Hindlimb muscle (tissue), 1 donor: Measurements from ENCODE around the gene RABAC1. TPM values are rescaled to one million over a fixed set of nuclear protein-coding genes. Genes with fewer than 3 reads are reported as not detected.
"Not testable (repeated sequence)": the region's sequence is repeated elsewhere in the genome, so short reads cannot be mapped to it uniquely, and the experiment has no call there.

Experiments
- DNase-seq: peaks from one replicate; pipeline ENCODE4 v3.0.0-alpha.2; 2013
- polyA plus RNA-seq: library from polyadenylated mRNA; unstranded; fragments of 120-200 nt; gene quantifications from one replicate; pipeline ENCODE4 v1.2.1, GENCODE V29; 2013; ENCODE audit not compliant: insufficient read length

RABAC1 gene
- polyA plus RNA-seq, 1 donor: 65.0 TPM

DNA sequence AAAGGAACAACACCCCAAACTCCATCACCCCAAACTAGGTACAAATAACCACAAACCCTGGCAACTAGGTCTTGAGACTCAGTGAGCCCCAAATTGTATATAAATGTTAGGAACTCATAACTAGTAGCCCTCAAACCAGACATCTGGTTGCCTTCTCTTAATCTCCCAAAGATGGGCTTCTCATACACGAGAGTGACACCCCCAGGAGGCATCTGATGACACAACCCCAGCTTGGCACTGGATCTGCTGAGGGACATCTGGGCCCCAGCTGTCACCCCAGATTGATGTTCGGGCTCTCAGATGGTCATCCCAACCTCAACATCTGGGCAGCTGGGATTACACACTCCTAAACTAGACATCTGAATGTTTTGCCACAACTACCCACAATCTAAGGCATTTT, 14.8 kb downstream of the RABAC1 start:
- DNase-seq: no peak

DNA sequence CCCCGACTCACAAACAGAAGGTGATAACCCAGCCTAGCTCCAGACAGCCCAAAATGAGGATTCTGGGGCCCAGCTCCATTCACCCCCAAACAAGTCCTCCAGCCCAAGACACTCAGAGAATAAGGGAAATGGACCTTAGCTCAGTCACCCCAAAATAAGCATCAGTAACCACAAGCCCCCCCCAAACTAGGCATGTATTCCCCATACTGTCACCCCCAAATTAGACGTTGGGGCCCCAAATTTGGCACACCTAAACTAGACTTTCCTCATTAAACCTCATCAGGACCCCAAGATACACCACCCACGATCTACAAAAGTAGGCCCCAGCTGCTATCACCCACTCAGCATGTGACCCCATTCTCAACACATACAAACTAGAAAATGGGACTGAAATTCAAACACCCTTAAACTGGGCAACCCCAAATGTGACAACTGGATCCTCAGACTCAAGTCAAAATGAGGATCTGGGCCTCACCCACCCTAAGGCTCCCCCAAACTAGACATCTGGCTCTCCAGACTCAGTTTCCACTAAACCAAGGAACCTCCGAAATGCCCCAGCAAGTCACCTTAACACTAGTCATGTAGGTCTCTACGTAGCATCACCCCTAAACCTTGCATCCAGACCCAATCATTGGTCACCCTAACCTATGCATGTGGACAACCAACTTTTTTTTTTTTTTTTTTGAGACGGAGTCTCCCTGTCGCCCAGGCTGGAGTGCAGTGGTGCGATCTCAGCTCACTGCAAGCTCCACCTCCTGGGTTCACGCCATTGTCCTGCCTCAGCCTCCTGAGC, 17.5 kb downstream of the RABAC1 start:
- DNase-seq: no peak

DNA sequence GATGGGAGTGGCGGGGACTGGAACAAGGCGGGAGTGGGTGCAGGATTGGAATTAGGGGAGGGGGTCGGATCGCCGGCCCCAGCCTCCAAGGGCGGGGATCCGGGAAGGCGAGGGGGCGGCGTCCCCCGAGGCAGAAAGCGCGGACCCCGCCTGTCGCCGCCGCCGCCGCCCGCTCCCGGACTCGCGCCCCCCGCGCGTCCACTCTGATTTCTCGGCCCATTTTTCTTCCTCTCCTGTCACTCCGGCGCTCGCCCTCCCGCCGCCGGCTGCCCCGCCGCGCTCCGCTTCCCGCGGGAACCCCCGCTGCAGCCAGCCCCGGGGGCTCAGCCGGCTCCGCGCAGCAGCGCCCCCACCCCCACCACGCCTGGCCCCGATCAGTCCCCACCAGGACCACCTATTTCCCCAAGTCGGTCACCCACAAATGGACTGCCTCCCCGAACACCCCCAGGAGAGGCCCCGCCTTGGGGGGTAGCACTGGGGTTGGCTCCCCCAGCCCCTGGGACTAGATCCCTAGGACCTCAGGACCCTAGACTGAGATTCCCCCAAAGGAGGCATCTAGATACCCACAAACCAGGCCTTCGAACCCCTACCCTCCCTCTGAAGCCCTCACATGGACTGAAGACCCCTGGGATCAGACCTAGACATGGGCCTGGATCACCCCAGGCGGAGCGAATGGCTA, 18.3 kb downstream of the RABAC1 start:
- DNase-seq: no peak

DNA sequence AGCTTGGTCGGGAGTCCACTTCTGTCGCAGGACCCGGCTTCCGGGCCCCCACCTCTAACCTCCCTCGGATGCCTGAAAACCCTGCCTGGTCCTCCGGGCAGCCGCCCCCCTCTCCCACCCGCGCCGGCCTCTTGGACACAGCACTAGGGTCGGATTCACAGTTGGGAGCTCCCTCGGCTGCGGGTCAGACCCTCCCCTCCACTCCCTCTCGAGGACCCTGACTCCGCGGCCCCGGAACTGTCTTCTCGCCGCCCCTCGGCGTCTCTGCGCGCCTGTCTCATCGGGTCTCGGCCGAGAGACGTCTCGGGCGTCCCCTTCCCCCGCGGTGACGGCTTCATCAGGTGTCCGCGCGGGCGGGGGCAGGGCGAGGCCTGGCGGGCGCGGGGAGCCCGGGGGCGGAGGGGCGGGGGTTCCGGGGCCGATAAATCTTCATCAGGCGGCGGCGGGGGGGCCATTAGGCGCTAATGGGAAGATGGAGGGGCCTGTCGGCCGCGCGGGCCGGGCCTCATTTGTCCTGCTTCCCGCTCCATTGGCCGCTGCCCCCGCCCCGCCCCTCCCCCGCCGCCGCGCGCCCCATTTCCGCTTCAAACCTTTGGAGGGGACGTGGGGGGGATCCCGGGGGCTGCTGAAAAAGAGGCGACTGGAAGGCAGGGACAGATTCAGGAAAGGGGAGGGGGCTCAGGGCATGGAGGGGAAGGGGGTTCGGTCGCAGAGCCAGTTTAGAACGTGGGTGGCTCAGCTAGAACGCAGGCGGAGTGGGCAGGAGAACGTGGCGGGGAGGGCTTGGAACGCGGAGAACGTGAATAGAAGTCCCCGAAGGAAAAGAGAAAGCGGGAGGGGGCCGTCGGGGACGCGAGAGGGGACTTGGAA, 19.0 kb downstream of the RABAC1 start:
- peak; percentile 53 for DNase-seq

DNA sequence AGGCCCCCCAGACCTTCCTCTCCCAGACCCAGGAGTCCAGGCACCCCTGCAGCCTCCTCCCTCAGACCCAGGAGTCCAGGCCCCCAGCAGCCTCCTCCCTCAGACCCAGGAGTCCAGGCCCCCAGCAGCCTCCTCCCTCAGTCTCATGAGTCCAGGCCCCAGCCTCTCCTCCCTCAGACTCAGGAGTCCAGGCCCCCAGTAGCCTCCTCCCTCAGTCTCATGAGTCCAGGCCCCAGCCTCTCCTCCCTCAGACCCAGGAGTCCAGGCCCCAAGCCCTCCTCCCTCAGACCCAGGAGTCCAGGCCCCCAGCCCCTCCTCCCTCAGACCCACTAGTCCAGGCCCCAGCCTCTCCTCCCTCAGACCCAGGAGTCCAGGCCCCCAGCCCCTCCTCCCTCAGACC, 19.9 kb downstream of the RABAC1 start:
- DNase-seq: not testable (repeated sequence)

DNA sequence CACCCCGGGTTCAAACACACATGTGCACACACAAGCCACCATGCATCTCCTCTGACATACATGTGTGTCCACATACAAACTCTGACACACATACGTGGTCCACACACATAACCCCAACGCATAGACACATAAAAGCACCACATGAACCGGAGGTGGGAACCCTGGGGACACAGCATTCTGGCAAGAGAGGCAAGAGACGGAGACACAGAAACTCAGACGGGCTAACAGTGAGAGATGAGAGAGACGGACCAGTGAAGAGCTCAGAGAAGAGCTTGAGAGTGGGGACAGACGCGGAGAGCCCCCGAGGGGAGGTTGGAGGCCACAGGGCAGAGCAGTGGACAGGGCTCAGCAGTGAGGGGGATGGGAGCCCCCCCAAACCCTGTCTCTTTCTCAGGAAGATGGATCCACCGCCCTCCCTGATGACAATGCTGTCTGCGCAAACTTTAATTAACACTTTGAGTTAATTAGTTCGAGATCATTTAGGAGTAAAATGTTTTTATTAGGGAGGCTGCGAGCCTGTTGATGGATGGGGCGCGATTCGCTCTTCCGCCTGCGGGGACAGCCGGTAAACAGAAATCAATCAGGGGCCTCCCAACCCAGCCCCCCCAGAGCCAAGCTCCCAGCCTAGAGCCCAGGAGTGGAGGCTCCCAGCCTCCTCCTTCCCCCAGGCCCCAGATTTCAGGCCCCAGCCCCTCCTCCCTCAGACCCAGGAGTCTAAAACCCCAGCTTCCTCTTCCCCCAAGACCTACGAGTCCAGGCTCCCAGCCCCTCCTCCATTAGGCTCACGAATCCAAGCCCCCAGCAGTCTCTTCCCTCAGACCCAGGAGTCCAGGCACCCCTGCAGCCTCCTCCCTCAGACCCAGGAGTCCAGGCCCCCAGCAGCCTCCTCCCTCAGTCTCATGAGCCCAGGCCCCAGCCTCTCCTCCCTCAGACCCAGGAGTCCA, 21.3 kb downstream of the RABAC1 start:
- no peak for DNase-seq

DNA sequence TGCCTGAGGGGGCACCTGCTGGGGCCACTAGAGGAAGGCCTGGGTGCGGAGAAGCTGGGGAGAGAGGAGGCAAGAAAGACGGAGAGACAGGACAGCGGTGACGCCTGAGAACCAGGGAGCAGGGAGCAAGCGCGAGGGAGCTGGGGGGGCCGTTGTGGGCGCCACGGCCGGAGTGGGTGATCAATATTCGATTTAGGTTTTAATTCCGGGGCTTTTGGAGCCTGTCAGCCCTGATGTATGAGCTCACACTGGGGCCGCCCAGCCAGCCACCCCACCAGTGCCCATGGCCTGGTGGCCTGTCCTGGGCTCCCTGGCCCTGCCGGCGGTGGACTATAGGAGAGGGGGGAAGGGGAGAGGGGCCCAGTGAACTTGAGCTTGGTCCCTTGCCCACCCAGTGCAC, 22.2 kb downstream of the RABAC1 start:
- DNase-seq: no peak

DNA sequence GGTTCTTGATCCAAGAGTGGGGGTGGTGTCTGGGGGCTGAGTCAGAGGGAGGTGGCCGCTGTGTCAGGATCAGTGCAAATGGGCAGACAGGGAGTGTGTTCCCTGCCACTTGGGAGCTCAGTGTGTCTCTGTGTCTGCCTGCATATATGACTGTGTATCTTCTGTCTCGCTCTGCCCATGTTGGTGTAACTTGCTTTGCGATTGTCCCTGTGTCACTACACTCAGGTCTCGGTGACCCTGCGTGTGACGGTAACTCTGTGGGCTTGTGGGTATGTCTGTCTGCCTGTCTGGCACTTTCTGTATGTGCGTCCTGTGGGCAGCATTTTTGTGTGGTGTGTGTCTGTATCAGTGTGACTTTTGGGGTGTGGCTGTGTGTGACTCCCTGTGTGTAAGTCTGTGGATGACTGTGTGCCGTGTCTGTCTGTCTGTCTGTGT, 22.7 kb downstream of the RABAC1 start:
- DNase-seq: no peak

DNA sequence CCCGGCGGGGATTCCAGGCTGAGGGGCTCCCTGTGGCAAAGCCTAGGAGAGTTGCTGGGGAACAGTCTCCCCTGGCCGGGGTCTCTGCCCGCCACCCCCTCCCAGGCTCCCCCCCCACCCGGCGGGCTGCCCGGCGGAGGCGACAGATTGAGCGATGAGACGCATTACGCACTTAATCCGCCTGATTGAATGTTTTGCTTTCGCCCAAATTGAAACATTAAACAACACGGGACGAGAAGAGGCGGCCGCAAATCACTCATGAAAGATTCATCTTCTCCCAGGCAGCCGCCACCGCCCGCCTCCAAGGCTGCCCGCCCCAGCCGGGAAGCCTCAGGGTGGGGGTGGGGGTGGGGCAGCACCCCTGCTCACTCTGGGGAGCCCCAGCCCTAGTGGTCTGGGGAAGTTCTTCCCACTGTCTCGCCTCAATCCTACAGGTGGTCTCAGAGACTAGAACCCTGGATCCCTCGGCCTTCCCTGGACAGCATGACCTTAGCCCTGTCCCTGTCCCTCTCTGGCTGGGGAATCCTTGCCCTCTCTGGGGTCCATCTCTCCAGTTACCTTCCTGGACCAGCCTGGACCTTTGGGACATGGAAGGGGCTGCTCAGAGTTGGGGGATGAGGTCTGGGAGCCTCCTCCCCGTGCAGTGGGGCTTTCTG, 23.2 kb downstream of the RABAC1 start:
- no peak for DNase-seq

DNA sequence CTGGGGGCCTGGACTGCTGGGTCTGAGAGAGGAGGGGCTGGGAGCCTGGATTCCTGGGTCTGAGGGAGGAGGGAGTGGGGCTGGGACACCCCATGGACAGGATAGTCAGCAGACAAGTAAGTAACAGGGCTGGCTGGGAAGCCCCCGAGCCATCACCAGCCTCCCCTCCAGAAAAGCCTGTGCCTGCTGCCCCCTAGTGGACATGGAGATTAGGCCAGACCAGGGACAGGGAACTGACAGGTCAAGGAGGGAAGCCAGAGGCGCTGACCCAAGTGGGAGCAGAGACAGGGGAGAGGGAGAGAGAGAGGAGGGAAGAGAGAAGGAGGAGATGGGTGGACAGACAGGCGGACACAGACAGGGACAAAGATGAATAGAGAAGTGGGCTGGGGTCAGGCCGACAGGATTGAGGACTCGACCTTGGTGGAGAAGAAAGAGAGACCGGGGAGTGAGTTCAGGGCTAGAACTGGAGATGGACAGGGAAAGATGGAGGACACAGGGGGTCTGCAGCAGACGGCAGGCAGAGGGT, 24.2 kb downstream of the RABAC1 start:
- peak; percentile 55 for DNase-seq

DNA sequence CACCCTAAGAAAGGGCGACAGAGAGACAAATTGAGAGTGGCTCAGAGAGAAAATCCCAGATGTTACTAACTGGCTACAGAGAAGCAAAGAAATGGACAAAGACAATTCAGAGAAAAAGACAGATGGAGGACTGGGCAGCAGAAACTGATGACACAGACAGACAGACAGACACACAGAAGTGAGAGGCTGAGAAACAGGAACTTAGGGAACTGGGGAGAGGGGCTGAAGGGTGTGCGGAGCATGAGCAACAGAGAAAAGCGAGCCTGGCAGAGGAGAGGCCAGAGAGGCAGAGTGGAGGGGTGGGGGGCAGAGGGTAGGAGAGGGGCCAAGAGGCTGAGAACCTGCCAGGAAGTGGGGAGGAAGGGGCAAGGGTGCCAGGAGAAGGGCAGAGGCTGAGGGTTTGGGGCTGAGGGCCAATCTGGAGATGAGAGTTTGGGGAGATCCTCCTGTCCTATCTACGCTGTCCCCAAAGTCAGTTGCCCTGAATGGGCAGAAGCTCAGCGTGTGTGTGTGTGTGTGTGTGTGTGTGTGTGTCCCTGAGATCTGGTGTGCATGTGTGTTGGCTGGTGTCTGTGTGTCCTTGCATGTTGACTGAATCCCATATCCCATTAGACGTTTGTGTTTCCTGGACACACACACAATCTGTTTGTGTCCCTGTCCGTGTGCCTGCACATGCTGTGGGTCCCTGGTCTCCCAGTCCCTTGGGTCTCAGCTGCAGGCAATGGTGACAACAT, 25.3 kb downstream of the RABAC1 start:
- no peak for DNase-seq

DNA sequence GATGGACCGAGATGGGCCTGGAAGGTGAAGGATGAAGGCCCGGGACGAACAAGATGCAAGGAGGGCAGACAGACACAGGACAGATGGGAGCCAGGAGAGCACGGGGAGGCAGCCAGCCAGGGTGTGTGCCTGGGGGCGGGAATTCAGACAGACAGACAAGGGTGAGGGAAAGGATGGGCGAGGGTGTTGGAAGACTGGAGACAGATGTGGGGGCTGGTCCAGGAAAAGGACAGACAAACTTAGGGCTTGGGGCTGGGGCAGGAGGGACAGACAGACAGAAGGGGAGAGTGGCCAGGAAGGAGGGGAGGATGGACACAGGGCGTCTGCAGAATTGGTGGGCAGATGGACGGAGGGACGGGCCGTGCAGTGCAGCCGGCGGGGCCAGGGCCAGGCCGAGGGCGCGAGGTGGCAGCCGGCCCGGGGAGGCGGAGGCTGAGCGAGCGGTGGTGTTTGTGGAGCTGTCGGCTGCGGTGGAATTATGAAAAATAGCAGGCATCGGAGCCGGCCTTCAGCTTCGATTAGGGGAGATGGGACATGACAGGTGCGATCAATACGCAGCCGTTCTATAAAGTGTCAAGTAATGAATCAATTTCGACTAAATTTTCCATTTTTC, 26.3 kb downstream of the RABAC1 start:
- DNase-seq: no peak

DNA sequence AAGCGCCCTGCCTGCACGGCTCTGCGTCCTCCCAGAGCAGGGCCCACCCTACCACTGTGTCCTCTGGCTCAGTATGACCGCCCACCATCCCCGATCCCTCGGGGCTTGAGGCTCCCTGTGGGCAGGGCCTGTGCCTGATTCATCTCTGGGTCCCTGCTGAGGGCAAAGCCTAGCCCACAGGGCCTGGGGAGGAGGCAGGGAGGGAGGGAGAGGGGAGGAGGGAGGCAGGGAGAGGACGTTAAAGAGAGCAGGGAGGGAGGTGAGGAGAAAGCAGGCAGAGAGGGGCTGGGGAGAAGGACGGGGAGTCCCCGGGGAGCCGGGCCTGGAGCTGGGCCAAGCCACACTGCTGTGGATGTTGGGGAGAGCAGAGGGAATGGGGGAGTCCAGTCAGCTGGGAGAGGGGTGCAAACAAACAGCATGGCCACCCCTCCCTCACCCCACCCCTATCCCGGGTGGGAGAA, 26.8 kb downstream of the RABAC1 start:
- no peak for DNase-seq

DNA sequence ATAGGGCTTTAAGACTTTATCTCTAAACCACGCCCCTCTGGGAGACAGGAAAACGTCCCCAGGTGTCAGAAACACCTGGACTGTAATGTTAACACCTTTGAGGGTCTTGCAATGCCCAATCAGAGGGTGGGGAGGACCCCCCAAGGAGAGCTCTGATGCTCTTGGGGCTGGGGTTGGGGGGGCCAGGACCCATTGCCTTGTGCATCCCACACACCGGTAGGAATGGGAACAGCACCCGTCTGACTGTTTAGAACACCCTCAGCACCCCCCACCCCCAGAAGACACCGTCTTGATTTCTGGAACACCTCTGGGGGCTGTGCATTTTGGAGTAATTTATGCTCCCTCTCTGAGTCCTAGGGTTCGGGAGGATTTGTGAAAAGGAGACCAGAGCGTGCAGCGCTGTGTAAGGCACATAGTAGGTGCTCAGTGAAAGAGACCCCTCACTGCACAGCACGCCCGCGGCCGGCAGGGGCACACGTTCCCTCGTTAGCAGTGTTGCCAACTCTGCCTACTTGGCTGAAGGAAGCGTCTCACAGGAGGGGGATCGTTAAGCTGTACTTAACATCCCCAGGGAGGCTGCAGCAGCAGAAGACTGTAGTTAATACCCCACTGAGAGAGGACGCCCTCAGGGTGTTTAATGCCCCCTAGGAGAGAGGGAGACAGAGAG, 28.1 kb downstream of the RABAC1 start:
- DNase-seq: no peak

DNA sequence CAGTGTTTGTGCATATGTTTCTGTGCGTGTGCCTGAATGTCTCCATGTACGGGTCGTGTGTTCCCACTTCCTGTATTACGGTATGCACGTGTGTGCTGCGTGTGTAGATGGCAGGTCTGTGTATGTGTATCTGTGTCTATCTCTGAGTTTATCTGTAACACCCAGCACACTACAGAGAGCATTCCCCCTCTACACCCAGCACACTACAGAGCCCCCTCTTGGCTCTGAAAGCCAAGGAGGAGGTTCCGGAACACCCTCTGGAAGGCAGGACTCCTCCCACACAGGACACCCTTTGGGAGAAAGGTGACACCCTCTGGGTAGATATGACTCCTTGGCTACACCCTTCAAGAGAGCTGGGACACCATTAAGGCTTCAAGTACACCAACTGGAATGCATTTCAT, 28.8 kb downstream of the RABAC1 start:
- DNase-seq: no peak

DNA sequence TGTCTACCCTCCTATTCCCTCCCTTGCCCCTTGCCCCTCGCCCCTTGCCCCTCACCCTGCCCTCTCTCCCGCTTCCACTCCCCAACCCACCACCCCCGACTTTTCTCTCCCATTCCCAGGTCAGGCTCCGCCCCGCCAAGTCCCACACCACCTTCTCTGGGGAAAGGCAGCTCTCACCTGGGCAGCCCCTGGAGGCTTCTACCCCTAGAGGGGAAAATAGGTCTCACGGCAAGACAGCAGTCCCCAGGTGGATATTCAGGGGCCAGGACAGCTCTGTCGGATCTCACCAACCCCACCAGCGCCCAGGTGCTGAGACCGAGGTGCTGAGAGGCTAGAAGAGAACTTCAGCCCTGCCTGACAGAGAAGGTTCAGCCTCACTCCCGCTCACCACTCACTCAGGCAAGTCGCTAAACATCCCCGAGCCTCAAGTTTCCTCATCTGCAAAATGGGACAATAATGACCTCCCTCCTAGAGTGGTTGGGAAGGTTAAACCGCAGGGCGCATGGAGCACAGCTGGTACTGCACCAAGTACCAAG, 29.5 kb downstream of the RABAC1 start:
- DNase-seq: no peak

DNA sequence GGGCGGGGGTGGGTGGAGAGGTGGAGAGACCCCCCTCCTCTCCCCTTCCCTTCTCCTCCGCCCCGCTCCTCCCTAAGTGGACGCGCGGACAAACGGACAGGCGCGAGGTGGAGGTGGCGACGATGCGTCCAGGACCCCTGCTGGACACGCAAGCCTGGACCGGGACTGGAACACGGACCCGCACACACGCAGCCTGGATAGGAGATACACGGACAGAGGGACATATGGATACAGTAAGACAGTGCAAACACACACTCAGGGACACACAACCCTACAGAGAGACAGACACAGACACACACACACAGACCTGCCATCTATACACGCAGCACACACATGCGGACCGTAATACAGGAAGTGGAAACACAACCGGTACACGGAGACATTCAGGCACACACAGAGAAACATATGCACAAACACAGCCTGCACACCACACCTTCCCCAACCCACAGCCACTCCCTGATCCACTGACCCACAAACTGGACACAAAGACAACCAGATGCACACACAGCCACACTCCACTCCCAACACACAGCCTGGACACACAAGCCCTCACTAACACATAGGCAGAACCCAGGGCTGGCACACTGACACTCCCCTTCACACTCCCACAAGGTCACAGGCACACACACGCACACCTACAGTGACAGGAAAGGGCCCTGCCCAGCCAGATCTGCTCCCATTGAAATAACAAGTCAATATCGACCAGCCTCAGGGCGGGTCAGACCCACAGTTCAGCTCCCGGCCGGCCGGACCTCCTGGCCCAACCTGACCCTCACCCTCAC, 30.2 kb downstream of the RABAC1 start:
- no peak for DNase-seq

DNA sequence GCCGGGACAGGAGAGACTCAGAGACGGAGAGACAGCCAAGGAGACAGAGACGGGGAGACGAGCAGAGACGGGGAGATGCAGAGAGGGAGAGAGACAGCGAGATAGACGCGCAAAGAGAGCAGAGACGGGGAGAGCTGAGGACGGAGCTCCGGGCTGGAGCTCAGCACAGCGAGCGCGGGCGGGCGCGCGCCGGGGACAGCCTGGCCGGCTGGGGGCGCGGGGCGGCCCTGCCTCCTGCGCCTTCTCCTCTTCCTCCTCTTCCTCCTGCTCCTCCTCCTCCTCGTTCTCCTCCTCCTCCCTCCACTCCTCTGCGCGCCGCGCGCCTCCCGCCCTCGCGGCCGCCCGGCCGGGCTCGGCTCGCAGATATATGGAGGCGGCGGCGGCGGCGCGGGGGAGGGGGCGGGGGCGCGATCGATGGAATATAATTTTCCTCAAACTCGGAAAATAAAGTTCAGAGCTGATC, 30.9 kb downstream of the RABAC1 start, which contains the start of gene ERFL:
Gene ERFL (minus strand): TSS at position 229 of the 463 bp plus-strand sequence. CDS start 15,530 bp downstream, outside the sequence.
- no peak for DNase-seq
